Bronchial epithelial cell (primary cell): ENCODE results near the gene ZC3H7B. TPM values are rescaled to one million over a fixed set of nuclear protein-coding genes. Genes with fewer than 3 reads are reported as not detected.

Experiments
- DNase-seq: peaks from one replicate; pipeline ENCODE4 v3.0.0-alpha.2; 2010; ENCODE audit warnings: low read depth
- FAIRE-seq: peaks from 2 replicates; lab custom pipeline; 2011; peaks lifted over from hg19 to GRCh38; lab: Jason Lieb, UNC
- H3K27me3 ChIP-seq: 2 replicates; pipeline ENCODE4 v1.5.1; 2011; ENCODE audit warnings: low read length; ENCODE audit not compliant: control insufficient read depth, insufficient read depth
- H3K36me3 ChIP-seq: 2 replicates; pipeline ENCODE4 v1.5.1; 2011; ENCODE audit warnings: low read length; ENCODE audit not compliant: control insufficient read depth, insufficient read depth
- H3K4me3 ChIP-seq: 2 replicates; pipeline ENCODE4 v1.5.1; 2011; ENCODE audit warnings: mild to moderate bottlenecking, low read depth, low read length, control low read depth
- CTCF ChIP-seq: IDR thresholded peaks from 2 replicates; pipeline ENCODE4 v1.5.1; 2011; ENCODE audit warnings: mild to moderate bottlenecking, moderate library complexity, low read length, control low read depth, inconsistent platforms; ENCODE audit not compliant: insufficient read depth, severe bottlenecking
- total RNA-seq: library from RNA; depleted of rRNA; stranded (reverse); fragments of >200 nt; gene quantifications from 2 replicates; pipeline ENCODE4 v1.2.1, GENCODE V29; 2014

ZC3H7B gene
- total RNA-seq, 1 donor from 2014 or later: 14.5 TPM

GRCh38 chr22:41348964-41349484 is 47.7 kb downstream of the ZC3H7B start:
- Histone ChIP-seq H3K36me3 (peaks cover 35% of the 10 kb centered on the region), H3K27me3 (no peaks in the 10 kb centered on the region), H3K4me3 (no peak overlapping the region)
- TF ChIP-seq CTCF: no peak
- DNase-seq (no peak), FAIRE-seq (no peak)

- no peak for TF ChIP-seq CTCF
- DNase-seq (no peak), FAIRE-seq (no peak)
- H3K4me3 ChIP-seq: no peak overlapping the region
- peaks cover 37% of the 10 kb centered on the region for H3K36me3 ChIP-seq
- no peaks in the 10 kb centered on the region for H3K27me3 ChIP-seq
These were observed 48.8 kb downstream of the ZC3H7B start for GRCh38 chr22:41350087-41350486.

- no peak for DNase-seq
- no peak for TF ChIP-seq CTCF
- Histone ChIP-seq H3K27me3 (no peaks in the 10 kb centered on the region), H3K4me3 (no peak overlapping the region), H3K36me3 (peaks cover 39% of the 10 kb centered on the region)
- FAIRE-seq: no peak
These were observed 49.7 kb downstream of the ZC3H7B start for GRCh38 chr22:41351011-41351410.

- DNase-seq (peak; percentile 61), FAIRE-seq (peak; percentile 64)
- peaks cover 37% of the 10 kb centered on the region for H3K36me3 ChIP-seq
These were observed 50.7 kb downstream of the ZC3H7B start for GRCh38 chr22:41352058-41352457.

GRCh38 chr22:41353862-41354575 is 52.7 kb downstream of the ZC3H7B start:
- TF ChIP-seq CTCF: no peak
- FAIRE-seq (no peak), DNase-seq (no peak)
- Histone ChIP-seq H3K27me3 (no peaks in the 10 kb centered on the region), H3K36me3 (peaks cover 38% of the 10 kb centered on the region), H3K4me3 (no peak overlapping the region)

More at GRCh38 chr22:41352058-41352457, 50.7 kb downstream of the ZC3H7B start:
- H3K4me3 ChIP-seq: no peak overlapping the region
- H3K27me3 ChIP-seq: no peaks in the 10 kb centered on the region
- no peak for TF ChIP-seq CTCF

GRCh38 chr22:41354979-41355378 is 53.7 kb downstream of the ZC3H7B start:
- no peak for DNase-seq
- Histone ChIP-seq H3K36me3 (peaks cover 36% of the 10 kb centered on the region), H3K4me3 (no peak overlapping the region), H3K27me3 (no peaks in the 10 kb centered on the region)
- no peak for TF ChIP-seq CTCF
- FAIRE-seq: no peak
